Bronchial epithelial cell (primary cell): ENCODE data around the gene HGF. TPM values are rescaled to one million over a fixed set of nuclear protein-coding genes. Genes with fewer than 3 reads are reported as not detected.
"Not testable (repeated sequence)": the region's sequence is repeated elsewhere in the genome, so short reads cannot be mapped to it uniquely, and the experiment has no call there.

Experiments
- DNase-seq: peaks from one replicate; pipeline ENCODE4 v3.0.0-alpha.2; 2010; ENCODE audit warnings: low read depth
- FAIRE-seq: peaks from 2 replicates; lab custom pipeline; 2011; peaks lifted over from hg19 to GRCh38; lab: Jason Lieb, UNC
- H3K27me3 ChIP-seq: 2 replicates; pipeline ENCODE4 v1.5.1; 2011; ENCODE audit warnings: low read length; ENCODE audit not compliant: control insufficient read depth, insufficient read depth
- H3K36me3 ChIP-seq: 2 replicates; pipeline ENCODE4 v1.5.1; 2011; ENCODE audit warnings: low read length; ENCODE audit not compliant: control insufficient read depth, insufficient read depth
- H3K4me3 ChIP-seq: 2 replicates; pipeline ENCODE4 v1.5.1; 2011; ENCODE audit warnings: mild to moderate bottlenecking, low read depth, low read length, control low read depth
- CTCF ChIP-seq: IDR thresholded peaks from 2 replicates; pipeline ENCODE4 v1.5.1; 2011; ENCODE audit warnings: mild to moderate bottlenecking, moderate library complexity, low read length, control low read depth, inconsistent platforms; ENCODE audit not compliant: insufficient read depth, severe bottlenecking
- total RNA-seq: library from RNA; depleted of rRNA; stranded (reverse); fragments of >200 nt; gene quantifications from 2 replicates; pipeline ENCODE4 v1.2.1, GENCODE V29; 2014

HGF gene
- total RNA-seq, 1 donor from 2014 or later: 3.7 TPM

DNA sequence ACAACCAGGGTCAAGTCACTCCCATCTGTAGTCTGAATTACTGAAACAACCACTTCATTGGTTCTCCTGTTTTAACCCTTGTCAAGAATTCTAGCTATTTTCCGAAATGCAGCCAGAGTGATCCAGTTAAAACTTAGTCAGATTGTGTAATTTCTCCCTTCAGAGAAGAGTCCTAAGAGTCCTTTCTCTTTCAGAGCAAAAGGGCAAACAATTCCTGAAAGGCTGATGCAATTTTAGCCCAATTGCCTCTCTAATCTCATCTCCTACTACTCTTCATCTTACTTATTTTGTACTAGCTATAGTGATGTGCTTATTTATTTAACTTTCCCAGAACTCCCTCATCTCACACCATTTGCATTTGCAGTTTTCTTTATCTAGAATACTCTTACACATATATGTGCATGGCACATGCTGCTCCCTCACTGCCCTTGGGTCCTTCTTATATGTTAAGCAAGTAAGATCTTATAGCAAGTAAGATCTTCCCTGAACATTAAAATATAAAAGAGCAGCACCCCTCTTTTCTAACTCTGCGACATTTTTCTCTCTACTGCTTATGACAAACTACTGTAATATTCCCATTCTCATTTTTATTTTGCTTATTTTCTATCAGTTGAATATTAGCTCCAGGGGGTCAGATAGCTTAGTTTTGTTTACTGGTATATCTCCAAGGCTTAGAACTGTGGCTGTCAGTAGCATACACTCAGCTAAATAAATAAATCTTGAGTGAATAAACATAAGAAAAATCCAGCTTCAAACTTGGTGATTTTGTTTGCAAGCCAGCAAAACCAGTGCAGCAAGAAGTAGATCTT, 44.6 kb downstream of the HGF start:
- no peaks in the 10 kb centered on the region for H3K36me3 ChIP-seq
- no peak for FAIRE-seq
- no peaks in the 10 kb centered on the region for H3K27me3 ChIP-seq
- no peak overlapping the region for H3K4me3 ChIP-seq
- no peak for TF ChIP-seq CTCF
- no peak for DNase-seq

- FAIRE-seq, DNase-seq, H3K36me3 ChIP-seq, H3K4me3 ChIP-seq, H3K27me3 ChIP-seq: not testable (repeated sequence)
These were observed 47.6 kb downstream of the HGF start for GRCh38 chr7:81722250-81722649.

- no peak overlapping the region for H3K4me3 ChIP-seq
- H3K36me3 ChIP-seq: no peaks in the 10 kb centered on the region
- FAIRE-seq: no peak
- no peak for DNase-seq
- TF ChIP-seq CTCF: no peak
- H3K27me3 ChIP-seq: no peaks in the 10 kb centered on the region
These were observed 48.4 kb downstream of the HGF start for GRCh38 chr7:81721437-81721836.

DNA sequence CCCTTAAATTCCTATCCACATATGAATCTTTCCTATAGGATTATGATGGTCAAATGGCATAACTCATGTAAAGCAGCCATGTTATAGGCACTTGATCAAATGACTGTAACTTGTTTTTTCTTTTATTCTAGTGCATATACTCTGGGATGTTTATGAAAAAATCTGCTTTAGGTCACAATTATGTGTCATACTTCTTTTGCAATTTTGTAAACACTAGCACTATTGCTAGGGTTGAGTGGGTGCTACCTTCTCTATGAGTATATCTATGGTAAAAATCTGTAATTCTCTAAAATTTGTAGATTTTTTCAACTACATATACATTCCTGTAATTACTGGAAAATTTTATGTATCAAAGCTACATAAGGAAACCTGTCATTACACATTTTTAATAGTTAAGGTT, 50.0 kb downstream of the HGF start:
- FAIRE-seq (no peak), DNase-seq (no peak)
- no peak for TF ChIP-seq CTCF
- Histone ChIP-seq H3K4me3 (no peak overlapping the region), H3K27me3 (no peaks in the 10 kb centered on the region), H3K36me3 (no peaks in the 10 kb centered on the region)

DNA sequence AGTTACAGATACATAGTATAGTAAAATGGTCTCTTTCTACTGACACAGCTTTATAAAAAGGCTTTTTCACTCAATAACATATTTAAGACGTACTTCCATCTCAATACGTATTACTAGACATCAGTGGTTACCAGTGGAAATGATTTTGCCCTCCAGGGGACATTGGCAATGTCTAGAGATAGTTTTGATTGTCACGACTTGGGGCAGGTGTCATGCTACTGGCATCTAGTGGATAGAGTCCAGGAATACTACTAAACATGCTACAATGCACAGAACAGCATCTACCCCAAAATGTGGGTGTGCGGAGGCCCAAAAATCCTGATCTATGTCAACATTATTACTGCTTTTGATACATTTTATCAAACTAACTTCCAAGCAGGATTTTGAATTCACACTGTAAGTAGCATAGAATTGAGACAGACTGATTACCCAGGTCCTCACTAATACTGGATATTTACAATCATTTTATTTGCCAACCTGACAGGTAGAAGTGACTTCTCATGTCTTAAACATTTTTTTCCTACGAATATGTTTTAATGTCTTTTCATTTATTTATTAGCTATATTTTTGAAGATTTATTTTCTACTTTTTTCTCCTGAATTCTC, 53.8 kb downstream of the HGF start:
- no peaks in the 10 kb centered on the region for H3K27me3 ChIP-seq
- FAIRE-seq: no peak

More for the DNA sequence above, 53.8 kb downstream of the HGF start:
- DNase-seq: peak; percentile 50
- H3K36me3 ChIP-seq: no peaks in the 10 kb centered on the region
- peak; percentile 63 for TF ChIP-seq CTCF
- H3K4me3 ChIP-seq: no peak overlapping the region
